OCI-LY7 (cell line): ENCODE measurements around the gene SCARB1.

Experiments used
- CTCF ChIP-seq: fragments of 200-600 bp; sonication (generic); conservative IDR thresholded peaks from 2 replicates; pipeline ENCODE4 v1.5.1; 2014; ENCODE audit warnings: mild to moderate bottlenecking, antibody characterized with exemption, low read length, moderate library complexity, mixed read lengths
- EZH2phosphoT487 ChIP-seq: fragments of 200-600 bp; sonication (generic); IDR thresholded peaks from 2 replicates; pipeline ENCODE4 v1.6.1; 2018; ENCODE audit warnings: low read depth, borderline replicate concordance, mild to moderate bottlenecking, mixed run types, antibody characterized with exemption, low read length, moderate library complexity, mixed read lengths

GRCh38 chr12:124732275-124733075 lies 131.2 kb downstream of the SCARB1 start:
- TF ChIP-seq CTCF (no peak), EZH2phosphoT487 (no peak)
